Mononuclear cell (primary cell): ENCODE results near the gene TANC1. TPM values are rescaled to one million over a fixed set of nuclear protein-coding genes. Genes with fewer than 3 reads are reported as not detected.

Source experiments
- H3K27me3 ChIP-seq: 2 replicates; pipeline ENCODE4 v1.6.0; 2011; ENCODE audit warnings: low read length, control low read depth; ENCODE audit not compliant: insufficient read depth
- H3K4me1 ChIP-seq: 2 replicates; pipeline ENCODE4 v1.5.1; 2011; ENCODE audit warnings: mild to moderate bottlenecking, low read length, control low read depth; ENCODE audit not compliant: insufficient read depth
- H3K4me3 ChIP-seq: 2 replicates; pipeline ENCODE4 v1.5.1; 2011; ENCODE audit warnings: mild to moderate bottlenecking, low read length, moderate library complexity
- H3K9me3 ChIP-seq: 2 replicates; pipeline ENCODE4 v1.5.1; 2011; ENCODE audit warnings: low read depth, mild to moderate bottlenecking, control low read depth, low read length
- total RNA-seq: library from RNA; depleted of rRNA; stranded (reverse); fragments of >200 nt; gene quantifications from one replicate; pipeline ENCODE4 v1.2.3, GENCODE V29; 2012

The TANC1 gene
- total RNA-seq, 1 donor: 0.21 TPM

DNA sequence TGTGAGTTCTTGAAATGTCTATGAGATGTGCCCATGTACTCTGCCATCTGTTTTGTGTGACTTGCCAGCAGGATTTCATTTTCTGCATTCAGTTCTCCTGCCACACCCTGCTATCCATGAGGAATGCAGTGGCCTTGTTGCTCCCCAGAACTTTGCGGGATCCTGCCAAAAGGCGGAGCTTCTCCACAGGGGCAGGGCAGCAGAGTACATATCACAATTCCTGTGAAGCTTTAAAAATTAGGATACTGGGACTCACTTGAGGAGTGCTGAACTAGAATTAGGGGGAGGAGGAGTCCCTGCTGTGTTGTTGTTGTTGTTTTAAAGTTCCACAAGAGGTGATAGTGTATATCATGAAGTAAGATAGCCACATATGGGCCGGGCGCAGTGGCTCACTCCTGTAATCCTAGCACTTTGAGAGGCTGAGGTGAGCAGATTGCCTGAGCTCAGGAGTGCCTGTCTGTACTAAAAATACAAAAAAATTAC is 76.4 kb downstream of the TANC1 start:
- Histone ChIP-seq H3K27me3 (no peaks in the 10 kb centered on the region), H3K9me3 (no peaks in the 10 kb centered on the region), H3K4me1 (no peaks in the 10 kb centered on the region), H3K4me3 (no peak overlapping the region)

GRCh38 chr2:159045545-159046454 is 77.4 kb downstream of the TANC1 start:
- no peaks in the 10 kb centered on the region for H3K27me3 ChIP-seq
- H3K4me1 ChIP-seq: no peaks in the 10 kb centered on the region
- H3K4me3 ChIP-seq: no peak overlapping the region
- no peaks in the 10 kb centered on the region for H3K9me3 ChIP-seq

GRCh38 chr2:159046966-159047365 is 78.5 kb downstream of the TANC1 start:
- Histone ChIP-seq H3K9me3 (no peaks in the 10 kb centered on the region), H3K27me3 (no peaks in the 10 kb centered on the region), H3K4me1 (no peaks in the 10 kb centered on the region), H3K4me3 (no peak overlapping the region)

DNA sequence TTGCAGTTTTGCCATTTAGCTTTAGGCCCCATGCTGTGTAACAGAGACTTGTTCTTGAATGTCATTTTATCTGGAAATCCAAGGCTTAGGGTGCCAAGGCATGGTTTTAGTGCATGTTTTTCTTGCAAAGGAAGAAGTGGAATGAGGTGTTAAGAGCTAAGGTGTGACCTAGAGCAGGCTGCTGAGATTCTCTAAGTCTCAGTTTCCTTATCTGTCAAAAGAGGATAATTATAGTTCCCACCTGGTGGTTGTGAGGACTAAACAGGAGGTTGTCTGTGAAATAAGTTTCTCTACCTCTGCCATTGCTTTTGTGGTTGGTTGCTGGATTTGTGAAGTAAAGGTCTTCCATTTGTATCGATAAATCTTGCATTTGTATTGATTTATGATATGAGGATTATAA is 82.0 kb downstream of the TANC1 start:
- H3K9me3 ChIP-seq: no peaks in the 10 kb centered on the region
- H3K27me3 ChIP-seq: no peaks in the 10 kb centered on the region
- H3K4me1 ChIP-seq: no peaks in the 10 kb centered on the region
- H3K4me3 ChIP-seq: no peak overlapping the region

DNA sequence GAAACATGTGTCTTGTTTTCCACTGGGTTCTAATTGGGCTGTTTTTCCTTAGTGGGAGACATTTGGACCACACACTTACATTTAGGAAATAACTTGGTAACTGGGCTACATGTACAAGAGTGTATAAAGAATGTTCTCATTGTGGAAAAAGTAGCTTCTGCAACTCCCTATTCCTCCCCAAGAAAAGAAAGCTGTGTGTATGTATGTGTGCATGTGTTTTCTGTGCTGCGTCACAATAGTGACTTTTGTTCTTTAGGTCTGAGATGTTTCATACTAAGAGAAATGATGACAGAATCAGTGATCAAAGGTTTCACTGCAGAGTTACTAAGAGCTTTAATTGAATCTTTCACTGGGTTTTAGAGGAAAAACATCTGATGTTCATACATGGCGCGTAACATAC is 82.7 kb downstream of the TANC1 start:
- Histone ChIP-seq H3K9me3 (no peaks in the 10 kb centered on the region), H3K4me3 (no peak overlapping the region), H3K4me1 (no peaks in the 10 kb centered on the region), H3K27me3 (no peaks in the 10 kb centered on the region)

GRCh38 chr2:159051661-159052060 is 83.2 kb downstream of the TANC1 start:
- Histone ChIP-seq H3K4me1 (no peaks in the 10 kb centered on the region), H3K9me3 (no peaks in the 10 kb centered on the region), H3K4me3 (no peak overlapping the region), H3K27me3 (no peaks in the 10 kb centered on the region)

- Histone ChIP-seq H3K9me3 (no peaks in the 10 kb centered on the region), H3K27me3 (no peaks in the 10 kb centered on the region), H3K4me3 (no peak overlapping the region), H3K4me1 (no peaks in the 10 kb centered on the region)
These were observed 83.7 kb downstream of the TANC1 start for GRCh38 chr2:159052157-159052601.

DNA sequence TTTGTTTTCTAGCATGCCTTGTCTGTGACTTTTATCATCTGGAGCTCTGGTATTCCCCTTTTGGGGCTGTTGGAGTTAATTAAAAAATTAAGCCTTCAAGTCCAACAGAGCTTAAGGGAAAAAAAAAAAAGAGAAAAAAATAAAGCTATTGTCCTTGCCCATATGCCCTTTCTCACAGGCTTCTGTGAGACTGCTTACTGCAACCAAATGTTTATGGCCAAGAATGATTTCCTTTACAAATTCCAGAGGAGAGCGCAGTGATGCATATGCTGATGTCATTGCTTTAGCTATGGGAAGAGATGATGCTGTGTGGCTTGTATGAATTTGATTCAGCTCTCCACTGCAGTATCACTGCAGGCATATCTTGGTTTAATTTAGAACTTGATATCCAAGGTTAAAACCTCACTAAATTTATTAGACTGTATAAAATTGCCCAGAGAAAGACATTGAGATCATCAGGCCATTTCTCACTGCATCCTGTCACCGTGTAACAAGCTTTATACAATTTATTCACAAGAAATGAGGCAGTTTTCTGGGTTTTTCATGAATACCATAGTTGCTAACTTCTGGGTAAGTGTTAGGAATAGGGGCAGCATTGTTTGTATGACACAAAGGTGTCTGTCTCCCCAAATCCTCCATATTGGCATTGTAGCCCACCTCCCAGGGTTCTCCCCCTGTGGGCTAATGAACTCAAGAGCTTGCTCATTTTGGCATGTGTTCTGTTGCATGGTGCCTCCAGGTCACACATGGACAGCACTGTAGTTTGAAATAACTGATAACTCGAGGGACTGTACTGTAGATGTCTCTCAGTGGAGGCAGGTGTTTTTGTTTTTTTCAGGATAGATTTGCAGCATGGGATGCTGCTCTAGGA is 85.0 kb downstream of the TANC1 start:
- Histone ChIP-seq H3K27me3 (no peaks in the 10 kb centered on the region), H3K9me3 (no peaks in the 10 kb centered on the region)

DNA sequence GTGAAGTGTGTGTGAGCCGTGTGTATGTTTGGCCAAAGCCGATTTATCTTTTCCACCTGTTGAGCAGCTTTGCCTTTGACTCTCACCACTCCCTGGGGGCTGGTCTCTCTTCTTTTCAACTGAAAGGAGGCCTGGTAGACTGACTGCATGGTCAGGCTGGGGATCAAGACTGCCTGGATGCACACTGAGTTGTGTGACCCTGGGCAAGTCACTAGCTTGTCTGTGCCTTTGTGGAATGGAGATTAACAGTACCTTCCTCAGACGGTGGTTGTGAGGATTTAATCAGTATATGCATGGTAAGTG is 85.5 kb downstream of the TANC1 start:
- Histone ChIP-seq H3K27me3 (no peaks in the 10 kb centered on the region), H3K4me3 (no peak overlapping the region), H3K9me3 (no peaks in the 10 kb centered on the region), H3K4me1 (no peaks in the 10 kb centered on the region)

More for the DNA sequence above, 85.0 kb downstream of the TANC1 start:
- Histone ChIP-seq H3K4me3 (no peak overlapping the region), H3K4me1 (no peaks in the 10 kb centered on the region)

DNA sequence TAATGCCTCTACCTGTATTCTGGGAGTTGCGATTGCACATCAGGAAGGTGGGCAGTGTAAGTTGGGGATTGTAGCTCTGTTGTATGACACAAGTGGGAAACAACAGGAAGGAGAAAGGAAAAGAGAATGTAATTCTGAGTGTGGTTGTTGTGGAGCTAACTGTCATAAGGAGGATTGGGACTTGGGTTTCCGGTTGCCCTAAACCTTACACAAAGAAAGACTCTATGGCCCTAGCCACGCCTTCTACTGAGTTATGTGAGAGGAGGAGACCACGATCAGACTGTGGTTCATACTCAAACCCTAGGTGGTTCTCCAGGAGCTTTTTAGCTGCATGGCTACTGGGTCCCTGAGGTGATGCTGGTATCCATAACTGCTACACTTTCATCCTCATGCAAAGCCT is 86.5 kb downstream of the TANC1 start:
- H3K9me3 ChIP-seq: no peaks in the 10 kb centered on the region
- H3K27me3 ChIP-seq: no peaks in the 10 kb centered on the region
- no peaks in the 10 kb centered on the region for H3K4me1 ChIP-seq
- no peak overlapping the region for H3K4me3 ChIP-seq

DNA sequence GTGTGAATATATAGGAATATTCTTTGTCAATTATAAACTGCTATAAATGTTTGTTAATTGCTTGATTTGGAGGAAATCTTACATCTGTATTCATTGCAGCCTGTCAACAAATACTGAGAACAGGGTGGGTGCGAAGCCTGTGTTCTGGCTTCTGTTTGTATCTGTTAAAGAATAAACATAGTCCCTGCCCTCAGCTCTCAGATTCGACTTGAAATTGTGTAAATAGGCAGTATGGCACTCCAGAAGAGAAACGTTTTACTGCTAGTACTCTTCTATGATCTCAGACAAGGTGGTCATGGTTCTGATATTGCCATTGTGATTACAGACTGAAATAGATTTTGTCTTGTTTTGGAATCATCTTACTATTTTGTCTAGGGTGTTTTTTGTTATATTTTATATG is 92.1 kb downstream of the TANC1 start:
- Histone ChIP-seq H3K4me1 (no peaks in the 10 kb centered on the region), H3K9me3 (no peaks in the 10 kb centered on the region), H3K27me3 (no peaks in the 10 kb centered on the region), H3K4me3 (no peak overlapping the region)

GRCh38 chr2:159063677-159064076 is 95.2 kb downstream of the TANC1 start:
- Histone ChIP-seq H3K27me3 (no peaks in the 10 kb centered on the region), H3K9me3 (no peaks in the 10 kb centered on the region), H3K4me3 (no peak overlapping the region), H3K4me1 (no peaks in the 10 kb centered on the region)

GRCh38 chr2:159064446-159065301 is 96.2 kb downstream of the TANC1 start:
- no peak overlapping the region for H3K4me3 ChIP-seq
- no peaks in the 10 kb centered on the region for H3K27me3 ChIP-seq
- no peaks in the 10 kb centered on the region for H3K4me1 ChIP-seq
- H3K9me3 ChIP-seq: no peaks in the 10 kb centered on the region

DNA sequence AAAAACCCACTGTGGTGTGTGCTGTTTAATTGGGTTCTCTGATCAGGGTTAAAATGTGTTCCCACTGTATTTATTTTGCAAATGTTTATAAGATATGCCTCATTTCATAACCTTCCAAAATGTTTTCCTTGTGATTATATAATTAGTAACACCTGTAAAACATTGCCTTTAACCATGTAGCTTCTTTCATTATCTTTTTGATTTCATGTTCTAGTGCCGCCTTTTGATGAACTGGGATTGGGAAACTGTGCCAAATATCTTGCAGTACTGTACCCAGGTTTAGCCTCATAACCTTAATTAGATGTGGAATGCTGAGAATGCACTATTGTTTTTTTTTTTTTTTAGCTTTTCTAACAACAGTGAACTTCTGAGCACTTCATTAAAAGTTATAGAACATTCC is 96.9 kb downstream of the TANC1 start:
- Histone ChIP-seq H3K9me3 (no peaks in the 10 kb centered on the region), H3K4me3 (no peak overlapping the region), H3K4me1 (no peaks in the 10 kb centered on the region), H3K27me3 (no peaks in the 10 kb centered on the region)

DNA sequence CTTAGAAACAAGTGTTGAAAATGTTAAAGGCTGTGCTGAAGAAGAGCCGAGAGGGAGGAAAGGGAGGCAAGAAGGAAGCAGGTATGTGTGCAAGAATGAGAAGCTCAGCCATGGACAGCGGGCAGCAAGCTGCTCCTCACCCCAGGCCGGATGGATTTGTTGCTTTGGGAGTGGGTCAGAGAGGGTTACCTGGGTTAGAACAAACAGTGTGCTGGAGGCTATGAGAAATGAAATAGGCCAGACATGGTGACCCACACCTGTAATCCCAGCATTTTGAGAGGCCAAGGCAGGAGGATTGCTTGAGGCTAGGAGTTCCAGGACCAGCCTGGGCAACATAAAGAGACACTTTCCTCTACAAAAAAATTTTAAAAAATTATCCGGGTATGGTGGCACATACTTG is 97.5 kb downstream of the TANC1 start:
- Histone ChIP-seq H3K4me3 (no peak overlapping the region), H3K27me3 (no peaks in the 10 kb centered on the region), H3K9me3 (no peaks in the 10 kb centered on the region), H3K4me1 (no peaks in the 10 kb centered on the region)
